GM15510 (cell line): ENCODE data around the gene ZFAND3.

Experiments used
- POLR2A ChIP-seq: IDR thresholded peaks from 3 replicates; pipeline ENCODE4 v1.6.1; 2011; ENCODE audit warnings: borderline replicate concordance; ENCODE audit not compliant: insufficient read length; ENCODE audit errors: extremely low read depth

The ZFAND3 gene

GRCh38 chr6:37882724-37883413 is 63.3 kb downstream of the ZFAND3 start:
- TF ChIP-seq POLR2A = no peak

GRCh38 chr6:37884548-37884947 is 65.0 kb downstream of the ZFAND3 start:
- no peak for TF ChIP-seq POLR2A

GRCh38 chr6:37889051-37889450 is 69.5 kb downstream of the ZFAND3 start:
- TF ChIP-seq POLR2A = no peak

- TF ChIP-seq POLR2A = no peak
These were observed 70.0 kb downstream of the ZFAND3 start for GRCh38 chr6:37889486-37889885.

- TF ChIP-seq POLR2A = no peak
These were observed 71.5 kb downstream of the ZFAND3 start for GRCh38 chr6:37891072-37891471.

GRCh38 chr6:37893257-37893656 is 73.7 kb downstream of the ZFAND3 start:
- TF ChIP-seq POLR2A = no peak

GRCh38 chr6:37894585-37894984 is 75.1 kb downstream of the ZFAND3 start:
- TF ChIP-seq POLR2A = no peak

GRCh38 chr6:37897321-37897720 is 77.8 kb downstream of the ZFAND3 start:
- TF ChIP-seq POLR2A = no peak

GRCh38 chr6:37897818-37898515 is 78.4 kb downstream of the ZFAND3 start:
- no peak for TF ChIP-seq POLR2A

- no peak for TF ChIP-seq POLR2A
These were observed 84.1 kb downstream of the ZFAND3 start for GRCh38 chr6:37903351-37904340.

- no peak for TF ChIP-seq POLR2A
These were observed 85.1 kb downstream of the ZFAND3 start for GRCh38 chr6:37904590-37904989.

- TF ChIP-seq POLR2A = no peak
These were observed 86.6 kb downstream of the ZFAND3 start for GRCh38 chr6:37906121-37906520.

GRCh38 chr6:37910998-37911397 is 91.5 kb downstream of the ZFAND3 start:
- TF ChIP-seq POLR2A = no peak

GRCh38 chr6:37913210-37913609 is 93.7 kb downstream of the ZFAND3 start:
- no peak for TF ChIP-seq POLR2A

- no peak for TF ChIP-seq POLR2A
These were observed 95.9 kb downstream of the ZFAND3 start for GRCh38 chr6:37915463-37915862.

GRCh38 chr6:37916149-37916548 is 96.6 kb downstream of the ZFAND3 start:
- TF ChIP-seq POLR2A = no peak

- no peak for TF ChIP-seq POLR2A
These were observed 97.1 kb downstream of the ZFAND3 start for GRCh38 chr6:37916675-37917074.
